SH-SY5Y (cell line): ENCODE results near the gene STK32A.

Experiments
- GATA2 ChIP-seq: IDR thresholded peaks from 2 replicates; pipeline ENCODE4 v1.6.1; 2011; ENCODE audit warnings: mild to moderate bottlenecking, low read depth, low read length
- GATA3 ChIP-seq: IDR thresholded peaks from 2 replicates; pipeline ENCODE4 v1.6.1; 2011; ENCODE audit warnings: low read depth, mild to moderate bottlenecking, low read length, moderate library complexity

GRCh38 chr5:147290261-147290660 lies 55.4 kb downstream of the STK32A start:
- no peak for TF ChIP-seq GATA2
- no peak for TF ChIP-seq GATA3
